Gastroesophageal sphincter (tissue), 3 donors: ENCODE data around the gene MED26.

Experiments
- CTCF ChIP-seq, 4 experiments: fragments of 200-600 bp in 2 of 4; fragments of 450-650 bp in 2 of 4; sonication (generic) in 1 of 4; IDR thresholded peaks; one replicate each; pipeline ENCODE4 v1.5.1; 2017 to 2019; ENCODE audit warnings: antibody characterized with exemption in 4 of 4, mild to moderate bottlenecking in 2 of 4, moderate library complexity in 2 of 4
- EP300 ChIP-seq: sonication (generic); formaldehyde crosslinking; IDR thresholded peaks from one replicate; pipeline ENCODE4 v1.6.1; 2017; ENCODE audit warnings: antibody characterized with exemption, mild to moderate bottlenecking
- POLR2A ChIP-seq, 2 donors: fragments of 450-650 bp; IDR thresholded peaks; one replicate each; pipeline ENCODE4 v1.6.1; 2017; ENCODE audit warnings: antibody characterized with exemption in 2 of 2, mild to moderate bottlenecking in 2 of 2, moderate library complexity in 1 of 2
- POLR2AphosphoS5 ChIP-seq: sonication (generic); formaldehyde crosslinking; IDR thresholded peaks from one replicate; pipeline ENCODE4 v1.6.1; 2017; ENCODE audit warnings: antibody characterized with exemption

- TF ChIP-seq CTCF (IDR thresholded peaks at IDR 0.05) (no peak), POLR2A (IDR thresholded peaks at IDR 0.05) (no peak), EP300 (no peak), POLR2AphosphoS5 (no peak)
Observed at GRCh38 chr19:16603090-16603489, 24.9 kb downstream of the MED26 start.
